ENCODE data around the gene ROR2.
A peak's percentile ranks its signal among the peaks of the same experiment; 100 is the strongest.

Gene ROR2

DNA sequence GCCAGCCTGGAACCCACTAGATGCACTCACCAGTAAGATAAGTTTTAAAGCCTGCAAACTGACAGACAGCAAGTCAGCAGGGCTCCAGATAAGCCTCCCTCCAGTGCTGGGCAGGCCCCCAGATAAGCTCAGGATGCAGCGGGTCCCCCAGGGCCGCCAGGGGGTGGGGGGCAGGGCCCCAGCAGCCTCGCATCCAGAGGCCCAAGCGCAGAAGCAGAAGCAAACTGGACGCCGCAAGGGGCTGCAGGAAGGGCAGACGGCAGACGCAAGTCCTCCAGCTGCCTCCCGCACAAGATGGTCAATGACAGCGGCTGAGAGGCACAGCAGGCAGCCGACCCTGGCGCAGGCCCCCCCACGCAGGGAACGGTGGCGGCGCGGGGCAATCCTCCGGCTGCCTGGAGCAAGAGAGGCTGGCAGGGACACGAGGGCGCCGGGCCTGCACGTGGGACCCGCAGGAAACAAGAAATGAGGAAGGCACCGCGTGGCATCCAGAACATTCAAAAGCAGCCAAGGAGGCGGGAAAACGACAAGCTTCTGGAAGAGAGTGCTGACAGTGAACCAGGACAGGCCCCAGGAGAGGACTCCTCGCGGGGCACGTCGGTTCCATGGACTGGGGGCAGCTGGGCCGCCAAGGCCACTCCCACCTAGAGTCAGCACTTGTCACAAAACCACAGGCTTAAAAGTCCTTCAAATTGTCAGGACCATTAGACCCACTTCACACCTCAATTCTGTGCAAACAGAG lies 49.8 kb downstream of the ROR2 start:
- DNase-seq = no peak

DNA sequence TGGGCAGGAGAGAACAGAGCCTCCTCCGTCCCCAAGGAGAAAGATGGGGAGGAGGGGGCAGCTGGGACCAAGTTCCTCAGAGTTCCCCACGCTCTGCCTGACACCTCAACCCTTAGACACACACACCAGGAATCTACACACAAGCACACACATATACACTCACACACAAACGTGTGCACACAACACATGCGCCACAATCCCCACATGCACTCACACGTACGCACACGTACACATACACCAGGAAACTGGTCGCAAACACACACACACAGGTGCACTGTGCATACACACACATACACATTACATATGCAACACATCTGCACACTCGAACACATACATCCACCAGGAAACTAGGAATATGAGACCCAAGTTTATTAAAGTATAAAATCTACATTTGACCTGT lies 50.4 kb downstream of the ROR2 start:
- DNase-seq = no peak

GRCh38 chr9:91899219-91899563 lies 50.8 kb downstream of the ROR2 start:
- DNase-seq = no peak

DNA sequence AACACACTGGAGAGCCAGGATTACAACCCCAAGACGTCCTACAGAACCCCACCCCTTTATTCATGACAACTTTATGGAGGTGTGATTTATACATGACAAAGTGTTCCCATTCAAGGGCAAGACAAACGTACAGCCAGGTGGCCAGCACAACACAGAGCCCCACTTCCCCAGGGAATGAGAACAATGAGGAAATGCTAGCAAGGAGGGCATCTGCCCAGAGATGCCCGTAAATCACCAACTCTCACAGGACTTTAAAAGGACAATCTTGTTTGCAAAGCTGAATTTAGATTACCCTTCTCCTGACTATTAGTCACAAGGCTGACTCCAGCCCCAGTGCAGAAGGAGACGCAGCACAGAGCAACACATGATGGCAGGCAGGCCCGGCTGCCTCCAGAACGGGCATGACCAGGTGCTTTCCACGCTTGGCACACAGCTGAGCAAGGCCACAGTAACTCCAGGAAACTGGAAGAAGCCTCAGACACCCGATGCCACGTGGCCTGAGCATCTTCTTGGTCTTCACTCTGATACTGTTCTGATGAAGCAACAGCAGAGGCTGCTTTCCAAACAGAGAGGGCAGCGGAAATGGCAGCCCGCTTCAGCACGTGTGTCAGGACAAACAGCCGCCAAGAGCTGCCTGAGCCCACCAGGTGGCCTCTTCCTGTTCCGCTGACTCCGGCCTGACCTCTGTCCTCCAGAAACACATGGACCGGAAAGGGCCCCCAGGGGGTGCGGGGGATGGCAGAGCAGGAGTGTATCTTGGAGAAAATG lies 51.4 kb downstream of the ROR2 start:
- no peak for DNase-seq

DNA sequence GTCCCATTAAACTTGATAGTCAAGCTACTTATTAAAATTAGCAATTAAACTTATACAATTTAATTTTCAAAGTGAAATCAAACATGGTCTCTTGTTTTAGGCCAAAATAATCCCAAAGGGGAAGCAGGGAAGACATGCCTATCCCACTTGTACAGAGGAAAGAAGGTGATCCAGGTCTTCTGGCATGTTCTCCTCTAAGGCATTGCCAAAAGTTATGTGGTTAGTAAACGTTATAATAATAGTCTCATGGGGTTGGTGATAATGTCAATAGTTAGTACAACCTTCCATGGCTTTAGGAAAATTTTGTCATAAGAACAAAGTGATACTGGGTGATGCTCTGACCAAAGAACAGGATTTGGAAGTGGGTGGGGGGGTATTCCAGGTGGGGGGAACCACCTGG lies 52.8 kb downstream of the ROR2 start:
- no peak for DNase-seq

GRCh38 chr9:91896513-91897121 lies 53.4 kb downstream of the ROR2 start:
- no peak for DNase-seq

- no peak for DNase-seq
Observed at GRCh38 chr9:91896097-91896496, 53.9 kb downstream of the ROR2 start.

DNA sequence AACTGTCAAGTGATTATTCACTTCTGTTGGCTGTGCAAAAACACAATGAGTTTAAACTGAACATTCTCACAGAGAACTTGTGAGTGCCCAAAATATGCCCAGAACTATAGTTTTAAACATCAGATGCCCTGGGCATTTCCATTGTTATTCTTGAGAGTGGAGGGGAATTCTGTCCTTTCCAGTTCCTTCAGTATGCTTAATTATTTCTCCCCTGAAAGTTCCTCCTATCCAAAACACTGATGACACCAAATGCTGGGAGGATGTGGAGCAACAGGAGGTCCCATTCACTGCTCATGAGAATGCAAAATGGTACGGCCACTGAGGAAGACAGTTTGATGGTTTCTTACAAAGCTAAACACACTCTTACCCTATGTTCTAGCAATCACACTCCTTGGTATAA lies 55.5 kb downstream of the ROR2 start:
- DNase-seq = no peak

DNA sequence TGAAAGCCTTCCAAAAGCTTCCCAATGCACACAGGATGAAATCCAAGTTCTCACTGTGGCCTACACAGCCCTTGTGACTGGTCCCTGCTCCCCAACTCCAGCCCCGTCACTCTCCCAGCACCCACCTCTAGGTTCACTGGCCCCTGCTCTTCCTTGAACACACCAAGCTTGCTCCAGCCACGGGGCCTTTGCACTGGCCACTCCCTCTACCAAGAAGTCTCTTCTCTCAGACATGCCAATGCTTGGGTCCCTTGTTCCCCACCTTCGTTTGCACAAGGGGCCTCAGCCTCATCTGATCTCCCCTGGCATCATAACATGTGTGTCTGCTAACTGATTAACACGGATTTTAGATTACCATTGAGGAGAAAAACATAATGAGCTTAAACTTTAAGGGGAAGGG lies 56.0 kb downstream of the ROR2 start:
- DNase-seq = no peak

GRCh38 chr9:91891915-91892314 lies 58.1 kb downstream of the ROR2 start:
- no peak for DNase-seq

- DNase-seq = no peak
Observed at GRCh38 chr9:91890662-91891061, 59.4 kb downstream of the ROR2 start.

GRCh38 chr9:91889161-91889911 lies 60.7 kb downstream of the ROR2 start:
- no peak for DNase-seq

GRCh38 chr9:91886414-91887076 lies 63.5 kb downstream of the ROR2 start:
- no peak for DNase-seq

DNA sequence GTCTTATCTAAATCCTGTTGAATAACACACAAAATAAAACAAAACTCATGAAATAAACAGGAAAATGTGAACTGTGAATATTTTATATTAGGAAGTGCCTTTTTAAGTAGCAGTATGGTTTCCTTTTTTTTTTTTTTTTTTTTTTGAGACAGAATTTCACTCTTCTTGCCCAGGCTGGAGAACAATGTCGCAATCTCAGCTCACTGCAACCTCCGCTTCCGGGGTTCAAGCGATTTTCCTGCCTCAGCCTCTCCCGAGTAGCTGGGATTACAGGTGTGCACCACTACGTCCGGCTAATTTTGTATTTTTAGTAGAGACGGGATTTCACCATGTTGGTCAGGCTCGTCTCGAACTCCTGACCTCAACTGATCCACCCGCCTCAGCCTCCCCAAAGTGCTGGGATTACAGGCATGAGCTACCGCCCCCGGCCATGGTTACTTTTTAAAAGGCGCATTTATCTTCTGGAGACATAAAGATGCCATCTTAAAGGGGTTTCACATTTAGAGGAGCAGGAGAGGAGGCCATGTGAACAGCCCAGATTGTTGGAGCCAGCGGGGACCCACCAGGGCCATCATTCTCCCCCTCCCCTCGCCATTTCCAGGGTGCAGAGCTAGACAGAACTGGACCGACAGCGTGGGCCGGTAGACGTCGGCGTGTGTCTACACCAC lies 64.1 kb downstream of the ROR2 start:
- no peak for DNase-seq

DNA sequence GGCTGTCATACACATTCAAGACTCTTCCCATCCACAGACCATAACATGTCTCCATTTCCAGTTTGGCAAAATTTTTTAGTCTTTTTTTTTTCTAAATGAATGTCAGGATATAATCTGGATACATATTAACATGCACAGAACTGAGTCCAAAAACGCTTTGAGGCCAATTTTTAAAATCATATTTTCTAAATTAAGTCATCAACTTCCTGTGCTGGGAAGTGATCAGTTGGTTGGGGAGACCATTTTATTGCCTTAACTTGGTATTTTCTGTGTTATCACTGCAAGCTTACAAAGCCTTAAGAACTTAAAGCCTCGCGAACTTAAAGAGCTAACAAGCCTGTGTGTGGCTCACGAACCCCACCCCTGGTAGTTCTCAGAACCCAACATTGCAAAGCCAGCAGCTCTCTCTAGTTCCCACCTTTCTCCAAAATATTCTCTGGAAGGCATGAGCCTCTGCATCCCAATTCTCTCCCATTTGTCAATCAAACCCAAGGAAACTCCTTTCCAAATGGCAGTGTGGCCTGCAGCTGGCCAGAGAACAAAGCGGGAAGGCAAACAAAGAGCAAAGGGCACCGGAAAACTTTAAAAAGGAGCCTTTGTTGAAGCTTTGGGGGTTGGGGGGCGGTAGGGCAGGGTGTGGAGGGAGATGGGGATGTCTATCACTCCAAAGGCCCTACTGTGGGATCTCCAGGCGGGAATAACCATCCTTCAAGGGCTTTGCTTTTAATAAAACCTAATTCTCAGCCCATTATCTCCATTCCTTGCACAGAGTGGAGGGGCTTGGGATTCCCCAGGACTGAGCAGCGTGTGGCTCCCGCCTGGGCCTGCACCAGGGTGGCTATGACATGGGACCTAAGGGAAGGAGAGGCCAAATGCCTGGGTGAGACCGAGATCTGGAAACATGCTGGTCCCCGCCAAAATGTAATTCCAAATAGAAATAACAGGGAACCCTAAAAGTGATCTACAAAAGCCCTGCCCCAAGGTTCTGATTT lies 65.0 kb downstream of the ROR2 start:
- peak; percentile 61 for DNase-seq

DNA sequence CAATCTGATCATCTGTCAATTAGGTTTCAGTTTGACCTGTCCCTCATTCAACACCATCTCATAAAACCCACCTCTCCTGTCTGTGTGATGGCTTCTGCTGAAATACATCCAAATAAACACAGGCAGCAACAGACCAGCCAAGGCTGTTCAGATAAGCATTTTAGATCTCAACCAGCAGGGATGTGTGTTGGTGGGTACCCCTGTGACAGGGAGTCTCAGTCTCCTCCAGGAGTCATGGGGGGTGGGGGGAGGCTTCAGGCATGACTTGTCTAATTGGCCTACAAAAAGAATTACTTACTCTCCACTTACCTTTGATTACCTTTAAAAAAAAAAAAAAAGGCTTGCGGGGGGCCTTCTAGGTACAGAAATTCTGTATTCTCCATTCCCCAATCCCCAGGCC lies 65.9 kb downstream of the ROR2 start:
- DNase-seq = no peak

GRCh38 chr9:91883503-91883902 lies 66.5 kb downstream of the ROR2 start:
- no peak for DNase-seq

- DNase-seq = no peak
Observed at GRCh38 chr9:91882627-91883026, 67.4 kb downstream of the ROR2 start.

DNA sequence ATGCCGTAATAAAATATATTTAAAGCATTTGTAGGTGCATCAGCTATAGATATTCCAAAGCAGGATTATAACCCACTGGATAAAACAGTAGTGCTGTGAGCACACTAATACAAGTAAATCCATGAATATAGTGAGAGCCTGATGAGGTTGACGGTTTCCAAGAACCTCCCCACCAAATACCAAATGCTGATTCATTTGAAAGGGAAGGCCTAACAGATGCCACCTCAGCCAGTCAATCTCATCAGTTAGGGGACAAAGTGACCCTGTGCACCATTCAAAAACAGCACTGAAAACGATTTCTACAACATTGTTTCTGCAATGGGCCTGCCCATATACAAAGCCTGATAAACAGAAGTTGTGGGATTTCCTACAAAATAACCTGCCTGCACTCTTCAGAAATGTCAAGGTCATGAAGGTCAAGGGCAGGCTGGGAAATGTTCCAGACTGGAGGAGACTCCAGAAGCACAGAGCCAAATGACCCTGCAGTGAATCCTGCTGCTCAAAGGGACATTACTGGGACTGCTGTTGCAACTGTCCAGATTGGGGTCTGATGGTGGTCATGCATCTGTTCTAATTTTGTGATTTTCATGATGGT lies 69.6 kb downstream of the ROR2 start:
- DNase-seq = no peak

- no peak for DNase-seq
Observed at GRCh38 chr9:91879231-91879630, 70.8 kb downstream of the ROR2 start.
